Osteocyte (in vitro differentiated cells): ENCODE measurements around the gene UBE2O. TPM values are rescaled to one million over a fixed set of nuclear protein-coding genes. Genes with fewer than 3 reads are reported as not detected.

Source experiments
- DNase-seq: peaks from one replicate; pipeline ENCODE4 v3.0.0; 2021; ENCODE audit warnings: mixed read lengths; ENCODE audit not compliant: unreplicated experiment; ENCODE audit errors: extremely low spot score
- H3K27ac Mint-ChIP-seq: one replicate; pipeline ENCODE4 v1.8.0; 2021; ENCODE audit warnings: mild to moderate bottlenecking, mixed read lengths; ENCODE audit not compliant: unreplicated experiment
- H3K27me3 Mint-ChIP-seq: one replicate; pipeline ENCODE4 v1.8.0; 2021; ENCODE audit warnings: mixed read lengths; ENCODE audit not compliant: unreplicated experiment
- H3K36me3 Mint-ChIP-seq: one replicate; pipeline ENCODE4 v1.8.0; 2021; ENCODE audit warnings: mixed read lengths; ENCODE audit not compliant: unreplicated experiment
- H3K4me1 Mint-ChIP-seq: one replicate; pipeline ENCODE4 v1.8.0; 2021; ENCODE audit warnings: mixed read lengths; ENCODE audit not compliant: unreplicated experiment
- H3K4me3 Mint-ChIP-seq: one replicate; pipeline ENCODE4 v1.8.0; 2021; ENCODE audit warnings: mild to moderate bottlenecking, moderate library complexity, mixed read lengths; ENCODE audit not compliant: unreplicated experiment
- H3K9me3 Mint-ChIP-seq: one replicate; pipeline ENCODE4 v1.8.0; 2021; ENCODE audit warnings: mixed read lengths; ENCODE audit not compliant: unreplicated experiment
- total RNA-seq: library from RNA; stranded (reverse); gene quantifications from 2 replicates; pipeline ENCODE4 v1.2.1, GENCODE V29; 2021
- TF ChIP-seq, protein P1 (sequence below): fragments of 200-600 bp; sonication (generic); IDR thresholded peaks from 2 replicates; pipeline ENCODE4 v1.5.0; 2021; ENCODE audit warnings: antibody characterized with exemption, mild to moderate bottlenecking, moderate library complexity

The UBE2O gene
- total RNA-seq, 1 donor from 2014 or later: 30.7 TPM

DNA sequence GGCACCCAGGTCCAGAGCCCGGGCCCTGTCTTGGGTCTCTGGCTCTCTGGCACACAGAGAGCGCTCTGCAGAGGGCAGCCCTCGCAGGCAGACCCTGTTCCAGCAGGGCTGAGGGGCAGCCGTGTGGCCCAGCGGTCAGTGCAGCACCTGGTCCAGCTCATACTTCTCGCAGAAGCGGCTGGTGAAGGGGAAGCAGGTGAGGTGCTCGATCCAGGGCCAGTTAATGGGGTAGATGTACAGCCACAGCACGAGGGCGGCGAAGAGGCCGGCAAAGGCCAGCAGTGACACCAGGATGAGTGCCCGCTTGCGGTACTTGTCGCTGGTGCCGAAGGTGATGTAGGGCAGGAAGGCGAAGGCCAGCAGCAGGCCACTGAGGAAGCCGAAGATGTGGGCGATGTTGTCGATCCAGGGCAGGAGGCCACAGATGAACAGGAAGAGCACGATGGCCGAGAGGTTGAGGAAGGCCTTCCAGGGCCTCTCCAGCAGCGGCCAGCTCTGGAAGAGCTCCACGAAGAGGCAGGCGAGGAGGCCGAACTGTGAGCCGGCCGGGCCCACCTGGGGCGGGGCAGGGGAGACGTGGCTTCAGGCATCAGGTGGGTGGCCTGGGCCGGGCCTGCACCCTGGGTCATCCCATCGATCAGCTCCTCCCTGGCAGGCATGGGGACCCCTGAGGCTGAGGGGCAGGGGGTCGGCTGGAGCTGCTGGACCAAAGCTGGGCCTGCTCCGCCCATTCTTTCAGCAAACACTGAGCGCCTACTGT, 18.7 kb upstream of the UBE2O start:
- H3K4me3 Mint-ChIP-seq: no peak overlapping the region
- TF ChIP-seq, protein P1, sequence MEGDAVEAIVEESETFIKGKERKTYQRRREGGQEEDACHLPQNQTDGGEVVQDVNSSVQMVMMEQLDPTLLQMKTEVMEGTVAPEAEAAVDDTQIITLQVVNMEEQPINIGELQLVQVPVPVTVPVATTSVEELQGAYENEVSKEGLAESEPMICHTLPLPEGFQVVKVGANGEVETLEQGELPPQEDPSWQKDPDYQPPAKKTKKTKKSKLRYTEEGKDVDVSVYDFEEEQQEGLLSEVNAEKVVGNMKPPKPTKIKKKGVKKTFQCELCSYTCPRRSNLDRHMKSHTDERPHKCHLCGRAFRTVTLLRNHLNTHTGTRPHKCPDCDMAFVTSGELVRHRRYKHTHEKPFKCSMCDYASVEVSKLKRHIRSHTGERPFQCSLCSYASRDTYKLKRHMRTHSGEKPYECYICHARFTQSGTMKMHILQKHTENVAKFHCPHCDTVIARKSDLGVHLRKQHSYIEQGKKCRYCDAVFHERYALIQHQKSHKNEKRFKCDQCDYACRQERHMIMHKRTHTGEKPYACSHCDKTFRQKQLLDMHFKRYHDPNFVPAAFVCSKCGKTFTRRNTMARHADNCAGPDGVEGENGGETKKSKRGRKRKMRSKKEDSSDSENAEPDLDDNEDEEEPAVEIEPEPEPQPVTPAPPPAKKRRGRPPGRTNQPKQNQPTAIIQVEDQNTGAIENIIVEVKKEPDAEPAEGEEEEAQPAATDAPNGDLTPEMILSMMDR: no peak
- no peaks in the 10 kb centered on the region for H3K9me3 Mint-ChIP-seq
- DNase-seq: no peak
- no peaks in the 10 kb centered on the region for H3K27me3 Mint-ChIP-seq
- no peaks in the 10 kb centered on the region for H3K36me3 Mint-ChIP-seq
- H3K4me1 Mint-ChIP-seq: no peaks in the 10 kb centered on the region
- no peak overlapping the region for H3K27ac Mint-ChIP-seq

DNA sequence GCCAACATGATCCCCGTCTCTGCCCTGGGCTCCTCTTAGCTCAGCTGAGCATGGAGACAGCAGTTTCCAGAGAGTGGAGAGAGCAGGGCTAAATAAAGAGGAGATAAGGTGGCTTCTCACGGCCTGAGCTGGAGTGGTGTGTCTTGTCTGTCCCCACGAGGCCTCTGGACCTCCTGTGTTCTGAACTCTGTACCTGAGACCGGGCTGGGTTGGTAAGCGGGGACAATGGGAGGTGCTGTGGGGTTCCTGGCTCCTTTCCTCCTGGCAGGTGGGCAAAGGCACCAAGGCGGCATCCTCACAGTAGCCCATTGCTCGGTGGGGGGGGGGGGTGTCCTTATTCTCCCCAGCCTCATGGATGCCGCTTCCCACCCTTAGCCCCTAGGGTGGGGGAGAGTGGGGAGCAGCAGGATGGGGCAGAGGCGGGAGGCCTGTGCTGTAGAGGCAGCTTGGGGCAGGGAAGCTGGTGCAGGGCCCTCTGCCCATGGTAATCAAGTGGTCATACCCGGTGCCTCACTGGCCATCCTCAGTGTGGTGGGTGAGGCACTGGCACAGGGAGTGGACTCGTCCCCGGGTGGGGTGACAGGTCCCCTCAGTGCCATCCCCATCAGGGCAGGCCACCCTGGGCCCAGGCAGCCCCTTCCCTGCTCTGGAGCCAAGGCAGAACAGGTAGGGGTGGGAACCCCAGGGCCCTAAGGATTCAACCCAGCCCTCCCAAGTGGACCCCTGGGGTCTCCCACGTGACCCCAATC, 17.2 kb upstream of the UBE2O start:
- no peak for DNase-seq

DNA sequence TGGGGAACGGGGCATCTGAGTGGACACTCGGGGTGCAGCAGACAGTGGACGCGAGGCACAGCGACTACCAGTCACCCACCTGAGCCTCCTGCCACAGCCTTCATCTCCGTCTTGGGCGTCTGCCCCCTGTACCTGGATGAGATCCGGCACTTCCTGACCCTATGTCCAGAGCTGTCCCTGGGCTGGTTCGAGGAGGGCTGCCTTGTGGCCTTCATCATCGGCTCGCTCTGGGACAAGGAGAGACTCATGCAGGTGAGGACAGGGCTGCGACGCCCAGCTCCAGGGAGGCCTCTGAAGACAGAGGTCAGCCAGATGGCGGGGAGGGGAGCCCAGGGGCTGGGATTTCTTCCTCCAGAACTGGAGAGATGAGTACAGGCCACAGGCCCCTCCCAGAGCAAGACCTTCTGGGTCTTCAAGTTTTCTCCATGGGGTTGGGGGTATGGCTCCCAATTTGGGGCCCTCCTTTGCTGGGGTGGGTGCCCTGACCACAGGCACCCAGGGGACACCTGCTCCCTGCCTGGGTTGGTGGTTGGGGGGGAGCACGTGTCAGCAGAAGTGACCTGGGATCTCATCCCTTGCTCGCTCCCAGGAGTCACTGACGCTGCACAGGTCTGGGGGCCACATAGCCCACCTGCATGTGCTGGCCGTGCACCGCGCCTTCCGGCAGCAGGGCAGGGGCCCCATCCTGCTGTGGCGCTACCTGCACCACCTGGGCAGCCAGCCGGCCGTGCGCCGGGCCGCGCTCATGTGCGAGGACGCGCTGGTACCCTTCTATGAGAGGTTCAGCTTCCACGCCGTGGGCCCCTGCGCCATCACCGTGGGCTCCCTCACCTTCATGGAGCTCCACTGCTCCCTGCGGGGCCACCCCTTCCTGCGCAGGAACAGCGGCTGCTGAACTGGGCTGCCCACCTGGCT, 16.4 kb upstream of the UBE2O start:
- no peaks in the 10 kb centered on the region for H3K36me3 Mint-ChIP-seq
- H3K4me3 Mint-ChIP-seq: no peak overlapping the region
- peaks cover 4% of the 10 kb centered on the region for H3K4me1 Mint-ChIP-seq
- no peak for DNase-seq
- H3K27ac Mint-ChIP-seq: no peak overlapping the region
- no peaks in the 10 kb centered on the region for H3K9me3 Mint-ChIP-seq
- H3K27me3 Mint-ChIP-seq: no peaks in the 10 kb centered on the region
- TF ChIP-seq, protein P1: no peak

More for the DNA sequence above, 17.2 kb upstream of the UBE2O start:
- H3K4me3 Mint-ChIP-seq: no peak overlapping the region
- no peaks in the 10 kb centered on the region for H3K9me3 Mint-ChIP-seq
- TF ChIP-seq, protein P1: no peak
- H3K4me1 Mint-ChIP-seq: peaks cover 4% of the 10 kb centered on the region
- no peak overlapping the region for H3K27ac Mint-ChIP-seq
- no peaks in the 10 kb centered on the region for H3K27me3 Mint-ChIP-seq
- no peaks in the 10 kb centered on the region for H3K36me3 Mint-ChIP-seq

DNA sequence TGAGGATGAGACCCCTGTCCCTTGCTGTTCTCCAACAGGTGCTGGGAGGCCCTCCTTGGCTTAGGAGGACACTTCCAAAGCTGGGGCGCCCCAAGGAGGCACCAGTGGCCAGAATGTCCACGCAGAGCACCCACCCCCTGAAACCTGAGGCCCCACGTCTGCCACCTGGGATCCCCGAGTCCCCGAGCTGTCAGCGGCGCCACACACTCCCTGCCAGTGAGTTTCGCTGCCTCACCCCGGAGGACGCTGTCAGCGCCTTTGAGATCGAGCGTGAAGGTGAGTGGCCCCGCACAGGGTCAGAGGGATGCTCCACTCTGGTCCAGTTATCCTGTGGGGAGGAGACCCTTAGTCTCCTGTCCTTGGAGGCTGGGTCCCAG, 15.7 kb upstream of the UBE2O start:
- H3K4me3 Mint-ChIP-seq: no peak overlapping the region
- H3K36me3 Mint-ChIP-seq: no peaks in the 10 kb centered on the region
- no peak overlapping the region for H3K27ac Mint-ChIP-seq
- peaks cover 4% of the 10 kb centered on the region for H3K4me1 Mint-ChIP-seq
- TF ChIP-seq, protein P1: no peak
- H3K27me3 Mint-ChIP-seq: no peaks in the 10 kb centered on the region
- no peaks in the 10 kb centered on the region for H3K9me3 Mint-ChIP-seq
- DNase-seq: no peak
